HL-60 (cell line): ENCODE measurements around the gene NFASC.

Experiments
- DNase-seq, 2 experiments: peaks; one replicate each; pipeline ENCODE4 v3.0.0-alpha.2; 2010 to 2020; ENCODE audit warnings: low read depth in 1 of 2, low spot score in 1 of 2
- H3K27ac ChIP-seq: fragments of 250-450 bp; sonication (Bioruptor Pico); replicated peaks from 2 replicates; pipeline ENCODE4 v1.5.1; 2020; ENCODE audit warnings: mild to moderate bottlenecking, moderate library complexity
- H3K27me3 ChIP-seq: fragments of 250-450 bp; sonication (Bioruptor Pico); 2 replicates; pipeline ENCODE4 v1.5.1; 2021; ENCODE audit warnings: mild to moderate bottlenecking, moderate library complexity; ENCODE audit not compliant: insufficient read depth, poor library complexity, severe bottlenecking
- H3K4me3 ChIP-seq: replicated peaks from 2 replicates; pipeline ENCODE4 v1.5.1; 2011; ENCODE audit warnings: mild to moderate bottlenecking, control low read depth, low read length; ENCODE audit not compliant: insufficient read depth
- CTCF ChIP-seq: IDR thresholded peaks from one replicate; pipeline ENCODE4 v1.5.1; 2011; ENCODE audit warnings: low read length, control low read depth, inconsistent platforms; ENCODE audit not compliant: insufficient read depth
- GABPA ChIP-seq: IDR thresholded peaks from 2 replicates; pipeline ENCODE4 v1.6.1; 2012; ENCODE audit warnings: low read depth
- POLR2AphosphoS5 ChIP-seq: IDR thresholded peaks from 2 replicates; pipeline ENCODE4 v1.6.1; 2012; ENCODE audit warnings: low read depth
- SPI1 ChIP-seq: IDR thresholded peaks from 2 replicates; pipeline ENCODE4 v1.6.1; 2012; ENCODE audit warnings: low read depth, mild to moderate bottlenecking, borderline replicate concordance
- TF ChIP-seq, protein P1 (sequence below): IDR thresholded peaks from 2 replicates; pipeline ENCODE4 v1.6.1; 2012; ENCODE audit warnings: low read depth; ENCODE audit not compliant: insufficient replicate concordance

Gene NFASC

DNA sequence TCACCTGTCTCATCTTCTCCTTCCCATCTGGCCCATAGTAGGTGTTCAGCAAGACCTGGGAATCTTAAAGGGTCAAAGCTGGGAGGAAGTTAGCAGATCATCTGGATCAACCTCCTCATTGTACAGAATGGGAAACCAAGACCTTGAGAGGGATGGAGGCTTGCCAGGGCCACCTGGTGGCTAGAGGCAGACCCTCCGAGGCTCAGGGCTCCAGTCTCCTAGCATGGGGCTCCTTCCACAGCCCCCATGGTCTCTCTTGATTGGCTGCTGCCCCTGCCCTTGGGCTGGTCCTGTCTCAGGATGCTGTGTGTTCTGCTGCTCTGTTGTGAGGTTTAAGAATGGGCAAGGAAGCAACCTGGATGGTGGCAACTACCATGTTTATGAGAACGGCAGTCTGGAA, 103.7 kb downstream of the NFASC start:
- DNase-seq, result no peak
- Histone ChIP-seq H3K27me3 (no peaks in the 10 kb centered on the region), H3K4me3 (no peak overlapping the region)

GRCh38 chr1:204975021-204975420, 104.4 kb downstream of the NFASC start:
- Histone ChIP-seq H3K4me3 (no peak overlapping the region), H3K27me3 (no peaks in the 10 kb centered on the region), H3K27ac (no peak overlapping the region)
- TF ChIP-seq, protein P1, sequence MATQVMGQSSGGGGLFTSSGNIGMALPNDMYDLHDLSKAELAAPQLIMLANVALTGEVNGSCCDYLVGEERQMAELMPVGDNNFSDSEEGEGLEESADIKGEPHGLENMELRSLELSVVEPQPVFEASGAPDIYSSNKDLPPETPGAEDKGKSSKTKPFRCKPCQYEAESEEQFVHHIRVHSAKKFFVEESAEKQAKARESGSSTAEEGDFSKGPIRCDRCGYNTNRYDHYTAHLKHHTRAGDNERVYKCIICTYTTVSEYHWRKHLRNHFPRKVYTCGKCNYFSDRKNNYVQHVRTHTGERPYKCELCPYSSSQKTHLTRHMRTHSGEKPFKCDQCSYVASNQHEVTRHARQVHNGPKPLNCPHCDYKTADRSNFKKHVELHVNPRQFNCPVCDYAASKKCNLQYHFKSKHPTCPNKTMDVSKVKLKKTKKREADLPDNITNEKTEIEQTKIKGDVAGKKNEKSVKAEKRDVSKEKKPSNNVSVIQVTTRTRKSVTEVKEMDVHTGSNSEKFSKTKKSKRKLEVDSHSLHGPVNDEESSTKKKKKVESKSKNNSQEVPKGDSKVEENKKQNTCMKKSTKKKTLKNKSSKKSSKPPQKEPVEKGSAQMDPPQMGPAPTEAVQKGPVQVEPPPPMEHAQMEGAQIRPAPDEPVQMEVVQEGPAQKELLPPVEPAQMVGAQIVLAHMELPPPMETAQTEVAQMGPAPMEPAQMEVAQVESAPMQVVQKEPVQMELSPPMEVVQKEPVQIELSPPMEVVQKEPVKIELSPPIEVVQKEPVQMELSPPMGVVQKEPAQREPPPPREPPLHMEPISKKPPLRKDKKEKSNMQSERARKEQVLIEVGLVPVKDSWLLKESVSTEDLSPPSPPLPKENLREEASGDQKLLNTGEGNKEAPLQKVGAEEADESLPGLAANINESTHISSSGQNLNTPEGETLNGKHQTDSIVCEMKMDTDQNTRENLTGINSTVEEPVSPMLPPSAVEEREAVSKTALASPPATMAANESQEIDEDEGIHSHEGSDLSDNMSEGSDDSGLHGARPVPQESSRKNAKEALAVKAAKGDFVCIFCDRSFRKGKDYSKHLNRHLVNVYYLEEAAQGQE, result no peak
- TF ChIP-seq GABPA, result no peak
- no peak for TF ChIP-seq CTCF
- no peak for DNase-seq

More for the DNA sequence above, 103.7 kb downstream of the NFASC start:
- no peak overlapping the region for H3K27ac ChIP-seq
- no peak for TF ChIP-seq POLR2AphosphoS5
- TF ChIP-seq CTCF, result no peak
- TF ChIP-seq GABPA, result no peak
- TF ChIP-seq SPI1, result no peak
- TF ChIP-seq, protein P1, result no peak

DNA sequence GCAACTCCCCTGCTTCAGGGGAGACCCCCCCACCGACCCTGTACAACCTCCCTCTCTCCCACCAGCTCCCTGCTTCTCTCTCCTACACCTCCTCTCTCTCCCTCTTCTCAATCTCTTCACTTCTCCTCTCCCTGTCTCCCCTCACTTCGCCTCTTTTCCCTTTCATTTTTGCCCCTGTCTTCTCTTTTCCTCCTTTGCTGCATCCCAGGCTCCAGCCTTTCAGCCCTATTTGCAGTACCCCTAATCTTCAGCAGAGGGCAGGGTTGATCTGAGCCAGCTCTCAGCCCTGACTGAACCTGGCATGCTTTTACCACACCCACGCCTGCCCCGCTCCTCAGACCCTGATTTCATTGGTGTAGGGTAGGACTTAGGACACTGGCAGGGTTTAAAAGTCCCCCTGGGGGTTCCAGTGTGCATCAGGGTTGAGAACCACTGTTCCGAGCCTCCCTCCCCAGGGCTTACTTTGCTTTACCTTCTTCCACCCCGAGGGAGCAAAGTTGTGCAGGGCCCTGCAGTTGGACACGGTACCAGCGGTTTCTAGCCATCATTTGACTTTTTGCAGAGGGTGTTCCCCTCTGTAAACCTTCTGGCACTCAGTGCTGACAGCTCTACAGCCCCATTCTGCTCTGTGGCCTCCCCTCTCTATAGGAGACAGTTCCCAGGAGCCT, 105.0 kb downstream of the NFASC start:
- TF ChIP-seq SPI1 (no peak), GABPA (no peak), POLR2AphosphoS5 (no peak), CTCF (peak; percentile 63)
- TF ChIP-seq, protein P1, result no peak
- peak in 1 of 2 experiments; percentile 49 for DNase-seq
- Histone ChIP-seq H3K4me3 (no peak overlapping the region), H3K27me3 (no peaks in the 10 kb centered on the region), H3K27ac (no peak overlapping the region)
